ENCODE data around the gene TCF12.

- TF ChIP-seq CTCF (IDR thresholded peaks at IDR 0.05; ENCODE audit: low read length) (no peak), EZH2 (IDR thresholded peaks at IDR 0.05; ENCODE audit: borderline replicate concordance, low read length) (no peak)
These were observed 15.0 kb downstream of the TCF12 start for GRCh38 chr15:56933410-56933809.
